NCI-H2196 (cell line): ENCODE results near the gene SLC38A10.

ENCODE experiments used
- DNase-seq: peaks from one replicate; lab custom pipeline; 2025; ENCODE audit not compliant: unreplicated experiment; lab: John Stamatoyannopoulos, UW

Gene SLC38A10

GRCh38 chr17:81331527-81332043 is 36.5 kb upstream of the SLC38A10 start:
- DNase-seq = no peak

GRCh38 chr17:81330884-81331245 is 35.8 kb upstream of the SLC38A10 start:
- no peak for DNase-seq

- no peak for DNase-seq
These were observed 35.1 kb upstream of the SLC38A10 start for GRCh38 chr17:81329927-81330883.

GRCh38 chr17:81328978-81329926 is 34.1 kb upstream of the SLC38A10 start:
- DNase-seq = peak; percentile 99

GRCh38 chr17:81328489-81328888 is 33.4 kb upstream of the SLC38A10 start:
- DNase-seq = no peak

GRCh38 chr17:81325714-81326358 is 30.7 kb upstream of the SLC38A10 start:
- DNase-seq = no peak

GRCh38 chr17:81324851-81325713 is 30.0 kb upstream of the SLC38A10 start:
- DNase-seq = no peak

GRCh38 chr17:81324177-81324850 is 29.2 kb upstream of the SLC38A10 start:
- no peak for DNase-seq

- no peak for DNase-seq
These were observed 28.3 kb upstream of the SLC38A10 start for GRCh38 chr17:81323411-81323868.

GRCh38 chr17:81323083-81323369 is 27.9 kb upstream of the SLC38A10 start:
- DNase-seq = no peak

GRCh38 chr17:81322271-81323082 is 27.4 kb upstream of the SLC38A10 start:
- peak; percentile 33 for DNase-seq

- no peak for DNase-seq
These were observed 23.0 kb upstream of the SLC38A10 start for GRCh38 chr17:81317961-81318605.

GRCh38 chr17:81317530-81317821 is 22.4 kb upstream of the SLC38A10 start:
- DNase-seq = no peak

- DNase-seq = no peak
These were observed 20.8 kb upstream of the SLC38A10 start for GRCh38 chr17:81315885-81316391.

- DNase-seq = no peak
These were observed 20.2 kb upstream of the SLC38A10 start for GRCh38 chr17:81315129-81315884.

GRCh38 chr17:81314398-81315081 is 19.4 kb upstream of the SLC38A10 start:
- DNase-seq = no peak
